Lower leg skin (tissue), 4 donors: Measurements from ENCODE around the gene TAF12. TPM values are rescaled to one million over a fixed set of nuclear protein-coding genes. Genes with fewer than 3 reads are reported as not detected.

Experiments
- DNase-seq, 2 donors: peaks; one replicate each; pipeline ENCODE4 v3.0.0-alpha.2; 2019; ENCODE audit warnings: low spot score in 2 of 2
- H3K4me3 ChIP-seq: fragments of 200-600 bp; sonication (generic); 2 replicates; pipeline ENCODE4 v1.5.1; 2017; ENCODE audit warnings: mild to moderate bottlenecking, low read depth; ENCODE audit not compliant: poor library complexity, severe bottlenecking
- POLR2A ChIP-seq, 2 donors: fragments of 450-650 bp; IDR thresholded peaks; one replicate each; pipeline ENCODE4 v1.6.1; 2016 to 2017; ENCODE audit warnings: antibody characterized with exemption in 2 of 2, mild to moderate bottlenecking in 1 of 2, moderate library complexity in 1 of 2
- WGBS, 2 donors: methylation state at CpG; one replicate each; pipeline ENCODE4 v1.1.5; 2018; 5-methylcytosine and 5-hydroxymethylcytosine counted together
- intact Hi-C: fragments of 100-400 bp; cut with DNase I; formaldehyde crosslinking; loops from one replicate; pipeline ENCODE4 v1.15.0; 2023; ENCODE audit warnings: low total_unique reads
- total RNA-seq, 4 donors: library from RNA; depleted of rRNA; stranded (reverse); fragments of >200 nt; gene quantifications; one replicate each; pipeline ENCODE4 v1.1.0, GENCODE V29; 2016
- TF ChIP-seq, protein P1 (sequence below), 3 donors: fragments of 450-650 bp; IDR thresholded peaks; one replicate each; pipeline ENCODE4 v1.5.1; 2016; ENCODE audit warnings: antibody characterized with exemption in 3 of 3, mild to moderate bottlenecking in 3 of 3, moderate library complexity in 2 of 3

The TAF12 gene
- total RNA-seq, 4 donors from 2014 or later = 19.3 to 28.8 (median 24.0) TPM

DNA sequence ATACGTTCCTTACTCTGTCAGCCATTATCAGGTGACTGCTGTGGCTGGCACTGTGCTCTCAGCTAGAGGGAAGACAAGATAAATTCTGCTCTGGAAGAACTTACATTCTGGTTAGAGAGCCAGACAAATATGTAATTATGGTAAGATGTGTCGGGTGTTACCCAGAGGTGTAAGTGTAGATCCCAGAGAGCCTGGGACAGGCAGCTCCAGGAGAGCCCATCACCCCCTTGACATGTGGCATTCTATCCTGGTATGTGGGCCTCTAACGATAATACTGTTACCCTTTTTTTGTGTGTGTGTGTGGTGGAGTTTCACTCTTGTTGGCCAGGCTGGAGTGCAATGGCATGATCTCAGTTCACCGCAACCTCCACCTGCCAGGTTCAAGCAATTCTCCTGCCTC, 71.0 kb downstream of the TAF12 start:
- TF ChIP-seq, protein P1, sequence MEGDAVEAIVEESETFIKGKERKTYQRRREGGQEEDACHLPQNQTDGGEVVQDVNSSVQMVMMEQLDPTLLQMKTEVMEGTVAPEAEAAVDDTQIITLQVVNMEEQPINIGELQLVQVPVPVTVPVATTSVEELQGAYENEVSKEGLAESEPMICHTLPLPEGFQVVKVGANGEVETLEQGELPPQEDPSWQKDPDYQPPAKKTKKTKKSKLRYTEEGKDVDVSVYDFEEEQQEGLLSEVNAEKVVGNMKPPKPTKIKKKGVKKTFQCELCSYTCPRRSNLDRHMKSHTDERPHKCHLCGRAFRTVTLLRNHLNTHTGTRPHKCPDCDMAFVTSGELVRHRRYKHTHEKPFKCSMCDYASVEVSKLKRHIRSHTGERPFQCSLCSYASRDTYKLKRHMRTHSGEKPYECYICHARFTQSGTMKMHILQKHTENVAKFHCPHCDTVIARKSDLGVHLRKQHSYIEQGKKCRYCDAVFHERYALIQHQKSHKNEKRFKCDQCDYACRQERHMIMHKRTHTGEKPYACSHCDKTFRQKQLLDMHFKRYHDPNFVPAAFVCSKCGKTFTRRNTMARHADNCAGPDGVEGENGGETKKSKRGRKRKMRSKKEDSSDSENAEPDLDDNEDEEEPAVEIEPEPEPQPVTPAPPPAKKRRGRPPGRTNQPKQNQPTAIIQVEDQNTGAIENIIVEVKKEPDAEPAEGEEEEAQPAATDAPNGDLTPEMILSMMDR (IDR thresholded peaks at IDR 0.05) = no peak
- no peak for TF ChIP-seq POLR2A (IDR thresholded peaks at IDR 0.05)
- intact Hi-C loops = no loop called here
- no peak overlapping the region for H3K4me3 ChIP-seq
- DNase-seq = no peak
- WGBS, 2 donors = 87 to 89% methylated on average over 4 of the region's 4 CpGs

DNA sequence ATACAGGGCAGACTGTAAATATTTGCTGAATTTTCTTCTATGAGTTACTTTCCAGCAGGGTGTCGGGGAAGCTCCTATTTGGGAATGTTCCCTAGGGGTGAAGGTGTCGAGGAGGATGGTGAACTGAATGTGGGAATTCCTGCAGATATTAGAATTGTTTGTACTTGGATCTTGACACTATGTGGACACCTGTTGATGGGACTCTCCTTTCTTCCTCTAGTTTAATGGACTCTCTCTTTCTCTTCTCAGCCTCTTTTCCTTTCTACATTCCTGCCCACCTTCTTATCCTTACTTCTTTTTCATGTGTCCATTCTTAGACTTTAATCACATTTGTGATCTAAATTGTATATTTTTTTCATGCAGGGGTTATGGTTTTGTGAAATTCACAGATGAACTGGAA, 75.9 kb downstream of the TAF12 start:
- intact Hi-C loops = no loop called here
- TF ChIP-seq, protein P1 (IDR thresholded peaks at IDR 0.05) = no peak
- TF ChIP-seq POLR2A (IDR thresholded peaks at IDR 0.05) = no peak
- DNase-seq = no peak

DNA sequence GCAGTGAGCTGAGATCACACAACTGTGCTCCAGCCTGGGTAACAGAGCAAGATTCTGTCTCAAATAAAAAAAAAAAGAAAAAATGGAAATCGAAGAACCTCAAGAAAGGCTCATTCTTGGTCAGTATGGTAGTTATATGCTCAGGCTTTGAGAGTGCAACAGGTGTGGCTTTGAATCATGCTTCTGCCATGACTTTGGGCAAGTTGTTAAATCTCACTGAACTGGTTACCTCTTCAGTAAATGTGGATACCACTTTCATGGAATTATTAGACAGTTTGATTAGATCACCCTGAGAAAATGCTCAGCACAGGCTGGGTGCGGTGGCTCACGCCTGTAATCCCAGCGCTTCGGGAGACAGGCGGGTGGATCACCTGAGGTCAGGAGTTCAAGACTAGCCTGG, 77.1 kb downstream of the TAF12 start:
- TF ChIP-seq, protein P1 (IDR thresholded peaks at IDR 0.05) = no peak
- TF ChIP-seq POLR2A (IDR thresholded peaks at IDR 0.05) = no peak
- 95 to 96% methylated on average over 6 of the region's 6 CpGs for WGBS, 2 donors
- no peak for DNase-seq
- no peak overlapping the region for H3K4me3 ChIP-seq
- intact Hi-C loops = no loop called here

More for the DNA sequence above, 75.9 kb downstream of the TAF12 start:
- 92 to 93% methylated on average over 2 of the region's 2 CpGs for whole genome bisulfite sequencing, 2 donors
- H3K4me3 ChIP-seq = no peak overlapping the region

DNA sequence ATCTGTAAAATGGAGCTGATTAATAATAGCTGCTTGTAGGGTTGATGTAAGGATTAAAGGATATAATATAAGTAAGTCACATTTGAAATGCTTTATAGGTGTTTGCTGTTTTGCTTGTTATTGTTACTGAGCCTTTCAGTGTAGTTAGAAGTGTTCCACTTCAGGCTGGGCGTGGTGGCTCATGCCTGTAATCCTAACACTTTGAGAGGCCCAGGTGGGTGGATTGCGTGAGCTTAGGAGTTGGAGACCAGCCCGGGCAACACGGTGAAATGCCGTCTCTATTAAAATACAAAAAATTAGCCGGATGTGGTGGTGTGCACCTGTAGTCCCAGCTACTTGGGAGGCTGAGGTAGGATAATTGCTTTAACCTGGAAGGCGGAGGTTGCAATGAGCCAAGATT, 77.8 kb downstream of the TAF12 start:
- no peak for DNase-seq
- intact Hi-C loops = no loop called here
- H3K4me3 ChIP-seq = no peak overlapping the region
- WGBS, 2 donors = 98 to 99% methylated on average over 7 of the region's 7 CpGs
- no peak for TF ChIP-seq POLR2A (IDR thresholded peaks at IDR 0.05)
- TF ChIP-seq, protein P1 (IDR thresholded peaks at IDR 0.05) = no peak

DNA sequence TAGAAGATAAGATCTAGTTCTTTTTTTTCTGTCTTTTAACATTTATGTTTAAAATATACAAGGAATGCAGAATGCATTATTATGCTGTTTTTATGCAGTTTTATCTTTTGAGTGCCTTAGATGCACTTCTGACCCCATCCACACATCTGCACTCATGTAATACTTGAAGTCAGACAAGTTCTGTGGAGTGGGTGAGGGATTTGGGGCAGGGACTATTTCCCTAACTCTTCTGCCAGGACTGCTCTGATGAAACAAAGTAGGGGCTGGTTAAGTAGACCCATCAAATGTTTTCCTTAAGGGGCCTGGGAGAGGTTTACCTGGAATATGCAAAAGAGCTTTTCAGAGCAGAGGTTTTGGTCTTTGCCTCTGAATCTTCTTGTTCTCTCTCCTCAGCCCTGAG, 78.6 kb downstream of the TAF12 start:
- no peak overlapping the region for H3K4me3 ChIP-seq
- intact Hi-C loops = no loop called here
- TF ChIP-seq POLR2A (IDR thresholded peaks at IDR 0.05) = no peak
- TF ChIP-seq, protein P1 (IDR thresholded peaks at IDR 0.05) = no peak
- no peak for DNase-seq

DNA sequence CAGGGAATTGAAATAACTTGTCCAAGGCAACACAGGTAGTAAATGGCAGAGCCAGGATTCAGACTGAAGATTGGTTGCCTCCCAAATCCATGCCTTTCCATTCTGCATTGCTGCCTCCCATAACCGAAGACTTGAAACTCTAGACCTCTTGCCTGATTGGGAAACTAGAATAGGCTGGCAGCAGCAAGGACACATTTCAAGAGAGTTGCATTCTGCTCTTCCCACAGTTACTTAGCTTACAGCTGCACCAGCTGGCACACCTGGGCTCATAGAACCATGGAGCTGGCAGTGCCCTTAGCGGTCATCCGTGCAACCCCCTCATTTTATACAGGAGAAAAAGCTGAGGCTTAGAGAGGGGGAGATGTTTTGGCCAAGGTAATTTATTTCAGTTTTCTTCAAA, 82.0 kb downstream of the TAF12 start:
- 96% methylated on average over 3 of the region's 3 CpGs for WGBS, 2 donors
- no peak overlapping the region for H3K4me3 ChIP-seq
- intact Hi-C loops = no loop called here
- TF ChIP-seq POLR2A (IDR thresholded peaks at IDR 0.05) = no peak
- TF ChIP-seq, protein P1 (IDR thresholded peaks at IDR 0.05) = no peak
- DNase-seq = no peak
